Nephron (organoid): ENCODE data around the gene RAD51AP1.

Source experiments
- H3K27ac Mint-ChIP-seq, 3 experiments: 2 replicates each; pipeline ENCODE4 v1.8.0; 2020; ENCODE audit warnings: mixed read lengths in 3 of 3, mild to moderate bottlenecking in 2 of 3, moderate library complexity in 1 of 3
- H3K27me3 Mint-ChIP-seq: 2 replicates; pipeline ENCODE4 v1.8.0; 2021; ENCODE audit warnings: low read depth, mild to moderate bottlenecking, moderate library complexity, mixed read lengths
- H3K36me3 Mint-ChIP-seq: 2 replicates; pipeline ENCODE4 v1.8.0; 2020; ENCODE audit warnings: low read depth, mixed read lengths
- H3K4me1 Mint-ChIP-seq: 2 replicates; pipeline ENCODE4 v1.8.0; 2020; ENCODE audit warnings: mixed read lengths
- H3K4me3 Mint-ChIP-seq, 3 experiments: 2 replicates each; pipeline ENCODE4 v1.8.0; 2020; ENCODE audit warnings: mild to moderate bottlenecking in 3 of 3, mixed read lengths in 3 of 3, moderate library complexity in 2 of 3
- H3K9me3 Mint-ChIP-seq: 2 replicates; pipeline ENCODE4 v1.8.0; 2020; ENCODE audit warnings: mixed read lengths
- CTCF ChIP-seq, 3 experiments: fragments of 200-600 bp; sonication (generic); IDR thresholded peaks; one replicate each; pipeline ENCODE4 v1.5.0; 2021; ENCODE audit warnings: antibody characterized with exemption in 3 of 3; ENCODE audit not compliant: unreplicated experiment in 3 of 3

RAD51AP1 gene

GRCh38 chr12:4588916-4589315, 50.2 kb downstream of the RAD51AP1 start:
- H3K27ac Mint-ChIP-seq, result no peak overlapping the region
- H3K9me3 Mint-ChIP-seq, result no peaks in the 10 kb centered on the region
- no peak for TF ChIP-seq CTCF (IDR thresholded peaks at IDR 0.05; ENCODE audit: unreplicated experiment in 3 of 3)
- H3K4me1 Mint-ChIP-seq, result no peaks in the 10 kb centered on the region
- peaks cover 14% of the 10 kb centered on the region for H3K27me3 Mint-ChIP-seq
- no peaks in the 10 kb centered on the region for H3K36me3 Mint-ChIP-seq
- H3K4me3 Mint-ChIP-seq, result no peak overlapping the region

- Mint-ChIP-seq H3K27me3 (peaks cover 14% of the 10 kb centered on the region), H3K4me1 (no peaks in the 10 kb centered on the region), H3K9me3 (no peaks in the 10 kb centered on the region), H3K27ac (no peak overlapping the region), H3K36me3 (no peaks in the 10 kb centered on the region), H3K4me3 (no peak overlapping the region)
- no peak for TF ChIP-seq CTCF (IDR thresholded peaks at IDR 0.05; ENCODE audit: unreplicated experiment in 3 of 3)
These were observed 51.3 kb downstream of the RAD51AP1 start for GRCh38 chr12:4589941-4590340.

- no peaks in the 10 kb centered on the region for H3K4me1 Mint-ChIP-seq
- TF ChIP-seq CTCF (IDR thresholded peaks at IDR 0.05; ENCODE audit: unreplicated experiment in 3 of 3), result no peak
- no peak overlapping the region for H3K27ac Mint-ChIP-seq
- no peak overlapping the region for H3K4me3 Mint-ChIP-seq
- H3K9me3 Mint-ChIP-seq, result no peaks in the 10 kb centered on the region
- peaks cover 14% of the 10 kb centered on the region for H3K27me3 Mint-ChIP-seq
- no peaks in the 10 kb centered on the region for H3K36me3 Mint-ChIP-seq
These were observed 52.5 kb downstream of the RAD51AP1 start for GRCh38 chr12:4591180-4591687.

GRCh38 chr12:4595881-4596280, 57.2 kb downstream of the RAD51AP1 start:
- no peak overlapping the region for H3K4me3 Mint-ChIP-seq

GRCh38 chr12:4603421-4603820, 64.7 kb downstream of the RAD51AP1 start:
- H3K36me3 Mint-ChIP-seq, result no peaks in the 10 kb centered on the region
- H3K27ac Mint-ChIP-seq, result no peak overlapping the region
- H3K4me3 Mint-ChIP-seq, result no peak overlapping the region
- peaks cover 13% of the 10 kb centered on the region for H3K4me1 Mint-ChIP-seq
- H3K27me3 Mint-ChIP-seq, result peaks cover 24% of the 10 kb centered on the region
- H3K9me3 Mint-ChIP-seq, result no peaks in the 10 kb centered on the region
- TF ChIP-seq CTCF (IDR thresholded peaks at IDR 0.05; ENCODE audit: unreplicated experiment in 3 of 3), result no peak

More at GRCh38 chr12:4595881-4596280, 57.2 kb downstream of the RAD51AP1 start:
- Mint-ChIP-seq H3K27ac (no peak overlapping the region), H3K27me3 (peaks cover 17% of the 10 kb centered on the region), H3K9me3 (no peaks in the 10 kb centered on the region), H3K36me3 (no peaks in the 10 kb centered on the region), H3K4me1 (no peaks in the 10 kb centered on the region)
- no peak for TF ChIP-seq CTCF (IDR thresholded peaks at IDR 0.05; ENCODE audit: unreplicated experiment in 3 of 3)

- H3K9me3 Mint-ChIP-seq, result no peaks in the 10 kb centered on the region
- H3K4me1 Mint-ChIP-seq, result peaks cover 13% of the 10 kb centered on the region
- H3K4me3 Mint-ChIP-seq, result no peak overlapping the region
- no peaks in the 10 kb centered on the region for H3K36me3 Mint-ChIP-seq
- no peak overlapping the region for H3K27ac Mint-ChIP-seq
- no peak for TF ChIP-seq CTCF (IDR thresholded peaks at IDR 0.05; ENCODE audit: unreplicated experiment in 3 of 3)
- peaks cover 24% of the 10 kb centered on the region for H3K27me3 Mint-ChIP-seq
These were observed 65.3 kb downstream of the RAD51AP1 start for GRCh38 chr12:4603946-4604345.
